ENCODE measurements around the gene MRPS18B. TPM values are rescaled to one million over a fixed set of nuclear protein-coding genes. Genes with fewer than 3 reads are reported as not detected.

Gene MRPS18B
- polyA plus RNA-seq, 1 of the 3 experiments (the other 2 are of a cell fraction) = 45.2 TPM

DNA sequence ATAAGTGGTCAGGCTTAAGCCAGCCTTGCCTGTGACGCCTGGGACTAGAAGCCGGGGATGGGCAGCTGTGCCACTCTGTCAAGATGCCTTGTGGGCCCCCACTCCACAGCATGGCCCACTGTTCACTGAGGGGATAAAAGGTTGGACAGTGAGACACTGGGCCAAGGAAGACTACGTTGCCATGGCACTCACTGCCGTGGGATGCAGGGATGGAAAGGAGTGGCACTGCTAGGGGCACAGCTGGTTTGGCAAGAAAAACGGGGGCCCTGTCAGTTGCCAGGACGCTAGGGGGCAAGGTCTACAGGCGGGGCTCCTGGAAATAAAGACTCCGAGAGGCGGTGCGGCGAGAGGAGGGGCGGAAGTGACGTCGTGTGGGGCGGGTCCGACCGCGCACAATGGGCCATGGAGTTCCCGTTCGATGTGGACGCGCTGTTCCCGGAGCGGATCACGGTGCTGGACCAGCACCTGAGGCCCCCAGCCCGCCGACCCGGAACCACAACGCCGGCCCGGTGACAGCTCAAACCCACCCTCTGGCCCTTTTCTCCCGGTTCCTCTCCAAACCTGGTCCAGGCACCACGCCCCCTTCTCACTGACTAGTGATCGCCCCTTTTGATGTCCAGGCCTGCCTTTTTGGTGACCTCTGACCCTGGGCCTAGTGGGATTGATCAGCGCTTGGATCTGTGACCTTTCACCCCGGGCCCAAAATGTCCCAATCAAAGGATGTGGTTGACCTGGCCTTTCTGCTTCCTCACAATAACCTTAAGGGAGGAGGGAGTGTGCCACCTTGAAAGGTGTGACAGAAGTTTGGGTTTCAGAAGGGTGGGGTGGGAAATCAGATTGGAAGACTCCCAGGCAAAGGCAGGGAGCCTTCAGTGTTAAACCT, 9.1 kb downstream of the MRPS18B start, which contains the start of gene ATAT1 (continued):
- TF ChIP-seq, protein P1, sequence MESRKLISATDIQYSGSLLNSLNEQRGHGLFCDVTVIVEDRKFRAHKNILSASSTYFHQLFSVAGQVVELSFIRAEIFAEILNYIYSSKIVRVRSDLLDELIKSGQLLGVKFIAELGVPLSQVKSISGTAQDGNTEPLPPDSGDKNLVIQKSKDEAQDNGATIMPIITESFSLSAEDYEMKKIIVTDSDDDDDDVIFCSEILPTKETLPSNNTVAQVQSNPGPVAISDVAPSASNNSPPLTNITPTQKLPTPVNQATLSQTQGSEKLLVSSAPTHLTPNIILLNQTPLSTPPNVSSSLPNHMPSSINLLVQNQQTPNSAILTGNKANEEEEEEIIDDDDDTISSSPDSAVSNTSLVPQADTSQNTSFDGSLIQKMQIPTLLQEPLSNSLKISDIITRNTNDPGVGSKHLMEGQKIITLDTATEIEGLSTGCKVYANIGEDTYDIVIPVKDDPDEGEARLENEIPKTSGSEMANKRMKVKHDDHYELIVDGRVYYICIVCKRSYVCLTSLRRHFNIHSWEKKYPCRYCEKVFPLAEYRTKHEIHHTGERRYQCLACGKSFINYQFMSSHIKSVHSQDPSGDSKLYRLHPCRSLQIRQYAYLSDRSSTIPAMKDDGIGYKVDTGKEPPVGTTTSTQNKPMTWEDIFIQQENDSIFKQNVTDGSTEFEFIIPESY (IDR thresholded peaks at IDR 0.05; ENCODE audit: borderline replicate concordance, low read depth) = peak; percentile 34; the same call in 1 of the 2 replicates
- TF ChIP-seq, protein P2, sequence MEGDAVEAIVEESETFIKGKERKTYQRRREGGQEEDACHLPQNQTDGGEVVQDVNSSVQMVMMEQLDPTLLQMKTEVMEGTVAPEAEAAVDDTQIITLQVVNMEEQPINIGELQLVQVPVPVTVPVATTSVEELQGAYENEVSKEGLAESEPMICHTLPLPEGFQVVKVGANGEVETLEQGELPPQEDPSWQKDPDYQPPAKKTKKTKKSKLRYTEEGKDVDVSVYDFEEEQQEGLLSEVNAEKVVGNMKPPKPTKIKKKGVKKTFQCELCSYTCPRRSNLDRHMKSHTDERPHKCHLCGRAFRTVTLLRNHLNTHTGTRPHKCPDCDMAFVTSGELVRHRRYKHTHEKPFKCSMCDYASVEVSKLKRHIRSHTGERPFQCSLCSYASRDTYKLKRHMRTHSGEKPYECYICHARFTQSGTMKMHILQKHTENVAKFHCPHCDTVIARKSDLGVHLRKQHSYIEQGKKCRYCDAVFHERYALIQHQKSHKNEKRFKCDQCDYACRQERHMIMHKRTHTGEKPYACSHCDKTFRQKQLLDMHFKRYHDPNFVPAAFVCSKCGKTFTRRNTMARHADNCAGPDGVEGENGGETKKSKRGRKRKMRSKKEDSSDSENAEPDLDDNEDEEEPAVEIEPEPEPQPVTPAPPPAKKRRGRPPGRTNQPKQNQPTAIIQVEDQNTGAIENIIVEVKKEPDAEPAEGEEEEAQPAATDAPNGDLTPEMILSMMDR (IDR thresholded peaks at IDR 0.05) = peak; percentile 55
- no peak for TF ChIP-seq EZH2phosphoT487 (IDR thresholded peaks at IDR 0.05; ENCODE audit: borderline replicate concordance, low read depth)
- no peak for TF ChIP-seq RAD21 (IDR thresholded peaks at IDR 0.05; ENCODE audit: low read length)
- no peak for TF ChIP-seq TEAD4 (IDR thresholded peaks at IDR 0.05; ENCODE audit: borderline replicate concordance, insufficient read depth)
- TF ChIP-seq SMC3 (IDR thresholded peaks at IDR 0.05; ENCODE audit: low read depth, low read length) = no peak
- TF ChIP-seq MEF2A (IDR thresholded peaks at IDR 0.05; ENCODE audit: borderline replicate concordance, low read depth) = no peak
- TF ChIP-seq CHD2 (IDR thresholded peaks at IDR 0.05; ENCODE audit: low read length, partially characterized antibody) = peak; percentile 32

DNA sequence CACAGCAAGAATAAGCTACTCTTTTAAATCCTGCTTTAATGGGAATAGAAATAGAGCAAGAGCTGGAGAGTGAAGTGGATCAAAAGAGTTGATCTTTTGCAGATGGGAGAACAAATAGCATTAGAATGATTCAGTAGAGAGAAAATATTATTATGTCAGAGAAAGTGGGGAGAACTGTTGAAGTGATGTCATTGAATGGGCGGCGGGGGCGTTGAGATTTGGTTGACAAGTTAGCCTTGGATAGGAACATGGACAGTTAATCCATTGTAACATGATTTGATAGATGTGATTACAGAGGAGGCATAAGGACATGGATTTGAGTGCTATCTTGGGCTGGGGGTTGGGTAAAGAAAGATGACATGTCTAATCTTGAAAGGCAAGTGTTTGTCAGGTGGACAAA, 18.2 kb downstream of the MRPS18B start:
- no peak overlapping the region for H3K4me3 ChIP-seq (ENCODE audit: low read depth in 2 of 2, low read length in 1 of 2)
- WGBS (ENCODE audit: low lambda C conversion rate) = 98% methylated on average over 3 of the region's 3 CpGs
- H3K36me3 ChIP-seq (replicated peaks in 1 of 2; ENCODE audit: control insufficient read depth in 1 of 2, insufficient read depth in 2 of 2, low read length in 1 of 2) = peaks cover 19 to 33% of the 10 kb centered on the region in 2 experiments
- no peak for TF ChIP-seq NFIC (IDR thresholded peaks at IDR 0.05; ENCODE audit: borderline replicate concordance)
- TF ChIP-seq RCOR1 (IDR thresholded peaks at IDR 0.05; ENCODE audit: low read length) = no peak
- no peak for TF ChIP-seq CHD2 (IDR thresholded peaks at IDR 0.05; ENCODE audit: low read length, partially characterized antibody)
- no peak for TF ChIP-seq GATA2 (CRISPR knock-in tag; IDR thresholded peaks at IDR 0.05)
- no peak for TF ChIP-seq EZH2phosphoT487 (IDR thresholded peaks at IDR 0.05; ENCODE audit: borderline replicate concordance, low read depth)
- no peak for TF ChIP-seq FOXM1 (IDR thresholded peaks at IDR 0.05; ENCODE audit: low read depth)
- TF ChIP-seq POLR2AphosphoS5 (IDR thresholded peaks at IDR 0.05; ENCODE audit: low read depth, low read length) = no peak
- no peak for TF ChIP-seq SMC3 (IDR thresholded peaks at IDR 0.05; ENCODE audit: low read depth, low read length)
- no peak for TF ChIP-seq TAF1 (IDR thresholded peaks at IDR 0.05; ENCODE audit: borderline replicate concordance, low read depth, low read length)
- TF ChIP-seq RAD21 (IDR thresholded peaks at IDR 0.05; ENCODE audit: low read length) = no peak
- no peak for TF ChIP-seq ELF1 (IDR thresholded peaks at IDR 0.05)
- no peak for TF ChIP-seq MEF2A (IDR thresholded peaks at IDR 0.05; ENCODE audit: borderline replicate concordance, low read depth)
- TF ChIP-seq, protein P1 (IDR thresholded peaks at IDR 0.05; ENCODE audit: borderline replicate concordance, low read depth) = no peak
- no peak for TF ChIP-seq RXRA (IDR thresholded peaks at IDR 0.05; ENCODE audit: borderline replicate concordance, low read depth)
- TF ChIP-seq, protein P3, sequence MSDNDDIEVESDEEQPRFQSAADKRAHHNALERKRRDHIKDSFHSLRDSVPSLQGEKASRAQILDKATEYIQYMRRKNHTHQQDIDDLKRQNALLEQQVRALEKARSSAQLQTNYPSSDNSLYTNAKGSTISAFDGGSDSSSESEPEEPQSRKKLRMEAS (IDR thresholded peaks at IDR 0.05; ENCODE audit: low read depth) = no peak
- TF ChIP-seq FOXJ3 (CRISPR knock-in tag; IDR thresholded peaks at IDR 0.05) = no peak
- no peak for TF ChIP-seq NRF1 (IDR thresholded peaks at IDR 0.05; ENCODE audit: low read depth, low read length)
- no peak for TF ChIP-seq YY1 (IDR thresholded peaks at IDR 0.05; ENCODE audit: low read depth)
- TF ChIP-seq JUND (IDR thresholded peaks at IDR 0.05) = no peak
- TF ChIP-seq, protein P4, sequence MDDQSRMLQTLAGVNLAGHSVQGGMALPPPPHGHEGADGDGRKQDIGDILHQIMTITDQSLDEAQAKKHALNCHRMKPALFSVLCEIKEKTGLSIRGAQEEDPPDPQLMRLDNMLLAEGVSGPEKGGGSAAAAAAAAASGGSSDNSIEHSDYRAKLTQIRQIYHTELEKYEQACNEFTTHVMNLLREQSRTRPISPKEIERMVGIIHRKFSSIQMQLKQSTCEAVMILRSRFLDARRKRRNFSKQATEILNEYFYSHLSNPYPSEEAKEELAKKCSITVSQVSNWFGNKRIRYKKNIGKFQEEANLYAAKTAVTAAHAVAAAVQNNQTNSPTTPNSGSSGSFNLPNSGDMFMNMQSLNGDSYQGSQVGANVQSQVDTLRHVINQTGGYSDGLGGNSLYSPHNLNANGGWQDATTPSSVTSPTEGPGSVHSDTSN (IDR thresholded peaks at IDR 0.05) = no peak
- H3K27me3 ChIP-seq (ENCODE audit: insufficient read depth) = no peaks in the 10 kb centered on the region
- no peak overlapping the region for H3K4me2 ChIP-seq
- H4K20me1 ChIP-seq (ENCODE audit: insufficient read depth) = no peaks in the 10 kb centered on the region
- peaks cover 6% of the 10 kb centered on the region; the same call in 1 of the 2 replicates for H3K79me2 ChIP-seq (ENCODE audit: insufficient read depth)
- POLR2A ChIA-PET = no interaction called here
- no peak overlapping the region for H3K9ac ChIP-seq
- H3K27ac ChIP-seq (ENCODE audit: low read depth in 2 of 2, low read length in 1 of 2) = no peak overlapping the region
- CTCF ChIA-PET = no interaction called here
- no peaks in the 10 kb centered on the region for H3K9me2 ChIP-seq
- no peaks in the 10 kb centered on the region for H3K4me1 ChIP-seq (ENCODE audit: control insufficient read depth in 1 of 2, insufficient read depth in 2 of 2, low read depth in 1 of 2, low read length in 1 of 2)
- peaks cover 3% of the 10 kb centered on the region for H3F3A ChIP-seq (replicated peaks; ENCODE audit: insufficient read depth)
- H2AFZ ChIP-seq (ENCODE audit: low read depth) = no peak overlapping the region
- H3K9me3 ChIP-seq = no peaks in the 10 kb centered on the region
- no peak for DNase-seq

Data from SK-N-SH (cell line).